LNCAP (cell line): ENCODE measurements around the gene ZNF474.

Experiments
- TF ChIP-seq, protein P1 (sequence below): fragments of 450-650 bp; IDR thresholded peaks from 2 replicates; pipeline ENCODE4 v1.5.1; 2017; ENCODE audit warnings: mild to moderate bottlenecking

ZNF474 gene

DNA sequence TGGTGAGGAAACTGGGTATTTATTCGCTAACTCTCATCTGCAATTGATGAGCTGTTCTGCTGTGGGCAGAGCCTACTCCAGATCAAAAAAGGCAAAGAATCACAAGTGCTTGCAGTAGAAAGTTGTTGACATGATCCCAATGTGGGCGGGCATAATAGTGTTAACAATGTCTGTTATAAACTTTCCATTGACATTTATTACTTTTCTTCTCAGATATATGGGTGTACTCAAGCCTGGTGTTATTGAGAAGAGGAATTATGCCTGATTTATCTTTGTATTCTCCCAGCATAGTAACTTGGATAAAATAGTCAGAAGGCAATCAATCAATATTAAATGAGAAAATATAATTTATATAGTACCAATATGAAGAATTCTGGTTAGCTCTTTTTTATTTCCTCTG, 47.8 kb downstream of the ZNF474 start:
- TF ChIP-seq, protein P1, sequence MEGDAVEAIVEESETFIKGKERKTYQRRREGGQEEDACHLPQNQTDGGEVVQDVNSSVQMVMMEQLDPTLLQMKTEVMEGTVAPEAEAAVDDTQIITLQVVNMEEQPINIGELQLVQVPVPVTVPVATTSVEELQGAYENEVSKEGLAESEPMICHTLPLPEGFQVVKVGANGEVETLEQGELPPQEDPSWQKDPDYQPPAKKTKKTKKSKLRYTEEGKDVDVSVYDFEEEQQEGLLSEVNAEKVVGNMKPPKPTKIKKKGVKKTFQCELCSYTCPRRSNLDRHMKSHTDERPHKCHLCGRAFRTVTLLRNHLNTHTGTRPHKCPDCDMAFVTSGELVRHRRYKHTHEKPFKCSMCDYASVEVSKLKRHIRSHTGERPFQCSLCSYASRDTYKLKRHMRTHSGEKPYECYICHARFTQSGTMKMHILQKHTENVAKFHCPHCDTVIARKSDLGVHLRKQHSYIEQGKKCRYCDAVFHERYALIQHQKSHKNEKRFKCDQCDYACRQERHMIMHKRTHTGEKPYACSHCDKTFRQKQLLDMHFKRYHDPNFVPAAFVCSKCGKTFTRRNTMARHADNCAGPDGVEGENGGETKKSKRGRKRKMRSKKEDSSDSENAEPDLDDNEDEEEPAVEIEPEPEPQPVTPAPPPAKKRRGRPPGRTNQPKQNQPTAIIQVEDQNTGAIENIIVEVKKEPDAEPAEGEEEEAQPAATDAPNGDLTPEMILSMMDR, result no peak

DNA sequence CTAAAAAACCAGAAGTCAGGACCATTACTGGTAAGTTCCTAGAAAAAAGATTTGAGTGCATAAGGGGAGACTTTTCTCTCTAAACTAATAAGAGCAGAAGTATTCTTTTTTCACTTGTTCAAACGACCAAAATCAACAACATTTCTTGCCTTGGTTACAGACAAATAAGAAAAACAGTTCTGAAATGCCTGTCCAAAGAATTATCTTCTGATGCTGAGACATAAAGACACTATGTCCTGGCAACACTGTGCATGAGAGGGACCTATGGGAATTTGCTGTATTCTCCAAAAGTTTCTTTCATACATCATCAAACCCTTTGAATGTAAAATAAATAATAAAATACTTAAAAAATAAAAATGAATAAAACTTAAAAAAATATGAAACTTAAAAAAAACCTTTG, 50.4 kb downstream of the ZNF474 start:
- TF ChIP-seq, protein P1, result no peak

DNA sequence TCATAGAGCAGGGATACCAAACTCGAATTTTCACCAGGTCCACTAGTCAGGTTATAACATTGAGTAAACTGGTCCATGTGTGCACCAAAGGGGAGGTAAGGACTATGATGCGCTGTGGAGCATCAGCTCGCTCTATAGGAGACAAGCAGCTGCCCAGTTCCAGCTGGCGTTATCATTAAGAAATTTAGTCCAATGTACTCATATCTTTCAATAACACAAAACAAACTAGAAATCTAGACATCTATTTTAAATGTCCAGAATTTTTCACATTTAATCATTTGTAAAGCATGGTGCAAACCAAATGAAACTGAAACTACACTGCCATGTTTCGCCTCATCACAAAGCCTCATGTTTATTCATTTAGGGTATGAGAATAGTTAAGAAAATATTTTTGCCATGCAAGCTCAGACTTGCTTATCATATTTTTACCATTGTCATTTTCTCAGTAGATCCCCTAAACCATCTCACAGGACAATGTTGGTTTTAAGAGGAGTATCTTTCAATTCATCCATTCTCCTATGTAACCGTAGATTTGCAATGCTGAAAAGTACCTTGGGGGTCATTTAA, 50.9 kb downstream of the ZNF474 start:
- TF ChIP-seq, protein P1, result no peak

DNA sequence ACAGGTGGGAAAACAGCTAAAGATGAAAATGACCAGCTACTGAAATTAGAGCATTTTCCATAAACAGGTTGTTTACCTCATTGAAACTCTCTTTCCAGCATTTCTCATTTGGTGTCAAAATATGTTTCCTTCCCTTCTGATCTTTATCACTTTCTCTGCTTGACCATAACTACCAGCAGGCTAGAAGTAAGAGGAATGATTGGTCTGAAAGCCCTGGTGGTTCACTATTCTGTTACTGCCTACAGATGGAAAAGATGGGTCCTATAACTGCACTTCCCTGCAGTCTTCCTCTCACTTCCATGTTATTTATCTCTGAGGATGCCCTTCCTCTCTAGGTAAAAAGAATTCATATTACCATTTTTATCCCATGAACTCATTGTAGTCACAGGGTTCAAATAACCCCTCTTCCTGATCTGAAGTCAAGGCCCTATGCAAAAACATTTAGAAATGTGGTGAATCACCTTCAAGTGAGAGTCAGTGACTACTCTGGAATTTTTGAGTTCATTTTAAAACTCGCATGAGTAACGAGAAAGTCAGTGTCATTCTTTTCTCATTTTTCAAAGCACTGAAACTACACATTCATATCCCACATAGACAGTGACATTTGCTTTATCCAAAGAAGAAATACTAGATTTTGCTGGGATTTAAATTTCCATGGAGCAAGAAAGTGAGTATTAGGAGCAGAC, 51.7 kb downstream of the ZNF474 start:
- TF ChIP-seq, protein P1, result no peak

DNA sequence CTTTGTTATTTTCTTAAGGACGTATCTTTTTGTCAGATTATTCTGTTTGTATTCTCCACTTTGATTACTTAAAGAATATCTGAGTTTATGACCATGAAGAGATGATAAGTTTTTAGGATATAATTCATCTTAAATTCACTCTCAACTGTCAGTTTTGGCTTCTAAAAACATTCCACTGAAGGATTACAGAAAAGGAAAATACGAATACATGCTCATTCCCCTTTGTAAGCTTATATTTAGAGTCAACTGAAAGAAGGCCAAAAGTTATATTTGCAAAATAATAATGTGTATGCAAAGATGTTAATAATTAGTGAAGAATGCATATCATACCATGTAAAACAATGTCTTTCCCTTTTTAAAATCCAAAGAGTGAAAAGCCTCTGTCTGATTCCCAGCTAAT, 52.5 kb downstream of the ZNF474 start:
- TF ChIP-seq, protein P1, result no peak

DNA sequence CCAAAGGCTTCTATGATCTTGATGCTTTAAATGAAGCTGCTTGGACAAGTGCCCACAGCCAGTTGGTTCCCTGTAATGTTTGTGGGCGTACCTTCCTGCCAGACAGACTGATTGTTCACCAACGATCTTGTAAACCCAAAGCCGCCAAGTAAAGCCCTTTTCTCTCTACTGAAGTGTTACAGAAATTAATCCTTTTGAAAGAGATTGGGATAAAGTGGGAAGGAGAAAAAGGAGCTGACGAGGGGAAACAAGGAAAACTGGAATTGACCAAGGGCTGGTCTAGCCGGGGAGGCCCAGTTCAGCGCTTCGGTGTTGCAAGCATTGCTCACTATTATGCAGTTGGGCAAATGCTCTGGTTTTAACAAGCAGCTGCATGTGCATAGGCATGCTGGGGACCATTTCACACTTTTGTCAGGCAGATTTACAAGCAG, 53.2 kb downstream of the ZNF474 start:
- TF ChIP-seq, protein P1, result no peak

DNA sequence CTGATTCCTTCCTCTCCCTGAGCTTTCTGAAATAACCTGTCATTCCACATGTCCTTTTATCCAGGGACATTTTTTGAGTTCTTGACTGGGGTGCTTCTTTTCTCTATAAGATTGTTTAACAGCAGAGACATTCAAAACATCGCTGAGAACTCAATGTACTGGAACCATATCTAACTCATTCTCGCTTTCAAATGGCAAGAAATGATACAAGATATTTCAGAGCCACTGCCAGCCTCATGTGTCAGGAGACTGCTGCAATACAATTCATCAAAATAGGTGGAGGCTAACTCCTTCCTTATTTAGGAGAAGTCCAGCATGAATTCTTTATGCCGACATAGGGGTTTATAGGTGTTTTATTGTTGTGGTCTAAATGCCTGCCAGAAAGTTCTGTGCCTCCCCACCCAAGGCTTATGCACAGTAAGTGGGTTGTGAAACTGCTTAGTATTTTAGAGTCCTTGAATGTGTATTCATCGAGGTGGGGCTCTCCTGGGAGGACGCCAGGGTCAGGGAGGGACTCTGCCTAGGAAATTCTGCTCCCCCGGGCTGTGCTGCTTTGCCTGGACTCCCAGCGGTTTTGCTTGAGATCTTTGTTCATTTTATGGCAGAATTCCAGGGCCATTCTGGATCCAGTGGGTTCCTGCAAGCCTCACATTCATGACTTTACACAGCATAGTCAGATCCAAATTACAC, 53.9 kb downstream of the ZNF474 start:
- TF ChIP-seq, protein P1, result no peak
